Parathyroid adenoma (tissue), 2 donors: ENCODE measurements around the gene WDR31.
"Not testable (repeated sequence)": the region's sequence is repeated elsewhere in the genome, so short reads cannot be mapped to it uniquely, and the experiment has no call there.

Experiments
- H2AFZ ChIP-seq: fragments of 300-600 bp; sonication (generic); one replicate; pipeline ENCODE4 v1.7.0; 2017; ENCODE audit warnings: antibody characterized with exemption, mild to moderate bottlenecking
- H3K27ac ChIP-seq: fragments of 300-600 bp; sonication (generic); one replicate; pipeline ENCODE4 v1.7.0; 2017
- H3K27me3 ChIP-seq: fragments of 300-600 bp; sonication (generic); one replicate; pipeline ENCODE4 v1.7.0; 2017; ENCODE audit warnings: low read length; ENCODE audit not compliant: control insufficient read depth, insufficient read depth
- H3K36me3 ChIP-seq: fragments of 300-600 bp; sonication (generic); one replicate; pipeline ENCODE4 v1.7.0; 2017; ENCODE audit warnings: low read length; ENCODE audit not compliant: control insufficient read depth, insufficient read depth
- H3K4me1 ChIP-seq: fragments of 300-600 bp; sonication (generic); one replicate; pipeline ENCODE4 v1.7.0; 2017; ENCODE audit warnings: control low read depth
- H3K4me2 ChIP-seq: fragments of 300-600 bp; sonication (generic); one replicate; pipeline ENCODE4 v1.7.0; 2017; ENCODE audit warnings: low read length
- H3K4me3 ChIP-seq: fragments of 300-600 bp; sonication (generic); one replicate; pipeline ENCODE4 v1.7.0; 2017; ENCODE audit warnings: low read depth, low read length
- H3K79me2 ChIP-seq: fragments of 300-600 bp; sonication (generic); one replicate; pipeline ENCODE4 v1.7.0; 2017; ENCODE audit warnings: control low read depth
- H3K9ac ChIP-seq: fragments of 300-600 bp; sonication (generic); one replicate; pipeline ENCODE4 v1.7.0; 2017; ENCODE audit warnings: mild to moderate bottlenecking
- H3K9me3 ChIP-seq: fragments of 300-600 bp; sonication (generic); one replicate; pipeline ENCODE4 v1.7.0; 2017; ENCODE audit warnings: low read length; ENCODE audit not compliant: control insufficient read depth
- CTCF ChIP-seq: fragments of 300-600 bp; sonication (generic); IDR thresholded peaks from one replicate; pipeline ENCODE4 v1.7.0; 2017; ENCODE audit warnings: antibody characterized with exemption, mild to moderate bottlenecking
- donor health status: primary hyperparathyroidism.

Gene WDR31

GRCh38 chr9:113368348-113368981 lies 28.4 kb upstream of the WDR31 start:
- Histone ChIP-seq H3K9ac (no peak overlapping the region), H3K36me3 (no peaks in the 10 kb centered on the region), H2AFZ (no peak overlapping the region), H3K4me1 (peaks cover 47% of the 10 kb centered on the region), H3K4me3 (no peak overlapping the region), H3K27ac (peak overlapping the region; percentile 92), H3K9me3 (no peaks in the 10 kb centered on the region), H3K4me2 (no peak overlapping the region), H3K27me3 (no peaks in the 10 kb centered on the region), H3K79me2 (no peaks in the 10 kb centered on the region)
- no peak for TF ChIP-seq CTCF

- not testable (repeated sequence) for H3K4me3 ChIP-seq, H3K79me2 ChIP-seq, H3K9ac ChIP-seq, H2AFZ ChIP-seq, H3K36me3 ChIP-seq, H3K9me3 ChIP-seq, H3K4me2 ChIP-seq, H3K27me3 ChIP-seq
- Histone ChIP-seq H3K4me1 (peaks cover 45% of the 10 kb centered on the region), H3K27ac (peak overlapping the region; percentile 53)
These were observed 25.6 kb upstream of the WDR31 start for GRCh38 chr9:113365652-113366051.

GRCh38 chr9:113364951-113365350 lies 24.9 kb upstream of the WDR31 start:
- Histone ChIP-seq H2AFZ (no peak overlapping the region), H3K4me2 (no peak overlapping the region), H3K27ac (peak overlapping the region; percentile 53), H3K79me2 (no peaks in the 10 kb centered on the region), H3K4me1 (peaks cover 47% of the 10 kb centered on the region), H3K9me3 (no peaks in the 10 kb centered on the region), H3K4me3 (no peak overlapping the region), H3K36me3 (peaks cover 3% of the 10 kb centered on the region), H3K9ac (no peak overlapping the region), H3K27me3 (no peaks in the 10 kb centered on the region)
- TF ChIP-seq CTCF: no peak

GRCh38 chr9:113363336-113363735 lies 23.3 kb upstream of the WDR31 start:
- Histone ChIP-seq H3K4me3 (no peak overlapping the region), H3K27ac (peak overlapping the region; percentile 95), H2AFZ (no peak overlapping the region), H3K4me1 (peaks cover 54% of the 10 kb centered on the region), H3K79me2 (no peaks in the 10 kb centered on the region), H3K4me2 (no peak overlapping the region), H3K36me3 (peaks cover 3% of the 10 kb centered on the region), H3K9ac (no peak overlapping the region), H3K9me3 (no peaks in the 10 kb centered on the region), H3K27me3 (no peaks in the 10 kb centered on the region)
- no peak for TF ChIP-seq CTCF

- Histone ChIP-seq H3K27me3 (no peaks in the 10 kb centered on the region), H3K9ac (no peak overlapping the region), H3K27ac (peak overlapping the region; percentile 95), H3K79me2 (no peaks in the 10 kb centered on the region), H2AFZ (no peak overlapping the region), H3K4me2 (peak overlapping the region; percentile 47), H3K4me3 (peak overlapping the region; percentile 27), H3K4me1 (peaks cover 49% of the 10 kb centered on the region), H3K36me3 (peaks cover 3% of the 10 kb centered on the region), H3K9me3 (no peaks in the 10 kb centered on the region)
- no peak for TF ChIP-seq CTCF
These were observed 21.4 kb upstream of the WDR31 start for GRCh38 chr9:113361304-113362018.
